ENCODE data around the gene TPCN1.

DNA sequence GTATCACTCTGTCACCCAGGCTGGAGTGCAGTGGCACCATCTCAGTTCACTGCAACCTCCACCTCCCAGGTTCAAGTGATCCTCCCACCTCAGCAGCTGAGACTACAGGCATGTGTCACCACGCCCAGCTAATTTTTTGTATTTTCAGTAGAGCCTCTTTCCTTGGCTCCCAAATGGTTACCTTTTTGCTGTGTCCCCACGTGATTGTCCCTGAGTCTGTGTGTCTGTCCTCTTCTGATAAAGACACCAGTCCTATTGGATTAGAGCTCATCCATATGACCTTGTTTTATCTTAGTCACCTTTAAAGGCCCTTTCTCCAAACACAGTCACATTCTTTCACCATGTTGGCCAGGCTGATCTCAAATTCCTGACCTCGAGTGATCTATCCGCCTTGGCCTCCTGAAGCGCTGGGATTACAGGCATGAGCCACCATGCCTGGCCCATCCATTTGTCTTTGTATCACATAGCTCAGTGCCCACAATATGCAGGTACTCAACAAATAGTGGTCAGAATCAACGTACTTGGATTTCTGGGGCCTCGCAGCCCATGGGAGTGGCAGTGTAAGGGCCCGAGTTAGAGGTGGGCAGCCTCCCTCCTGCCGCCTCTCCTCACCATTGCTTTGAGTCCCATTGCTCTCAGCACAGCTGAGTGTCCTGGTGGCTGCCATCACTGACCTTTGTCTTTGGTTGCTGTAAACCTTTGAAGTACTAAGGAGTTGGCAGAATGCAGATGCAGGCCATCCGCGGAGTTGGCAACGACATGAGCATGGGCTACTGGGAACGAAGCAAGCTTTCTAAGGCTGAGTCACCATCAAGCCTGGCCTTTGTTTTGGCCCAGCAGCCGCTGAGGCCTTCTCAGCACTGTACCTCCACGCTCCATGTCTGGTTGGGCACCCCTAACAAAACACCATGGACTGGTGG, 9.3 kb downstream of the TPCN1 start:
- TF ChIP-seq POLR2AphosphoS5 (IDR thresholded peaks at IDR 0.05; ENCODE audit: borderline replicate concordance, low read depth, low read length) (no peak), EZH2 (IDR thresholded peaks at IDR 0.05) (no peak)
